Tibial artery (tissue), 4 donors: ENCODE data around the gene KSR1.

Experiments
- DNase-seq, 2 donors: peaks; one replicate each; pipeline ENCODE4 v3.0.0-alpha.2; 2019
- H3K27ac ChIP-seq, 2 donors: fragments of 200-600 bp; sonication (generic) in 1 of 2; 1 replicate in 1 of 2; 2 replicates in 1 of 2; pipeline ENCODE4 v1.5.1; 2018 to 2019; ENCODE audit warnings: mild to moderate bottlenecking in 1 of 2
- H3K27me3 ChIP-seq, 2 donors: fragments of 200-600 bp; sonication (generic) in 1 of 2; one replicate each; pipeline versions ENCODE4 v1.5.1 to v1.6.0; 2016 to 2019
- H3K36me3 ChIP-seq, 3 donors: fragments of 200-600 bp; sonication (generic) in 2 of 3; one replicate each; pipeline ENCODE4 v1.5.1; 2016 to 2019; ENCODE audit warnings: mild to moderate bottlenecking in 2 of 3
- H3K4me1 ChIP-seq, 4 donors: fragments of 200-600 bp; sonication (generic) in 2 of 4; 1 replicate in 3 of 4; 2 replicates in 1 of 4; pipeline ENCODE4 v1.5.1; 2016 to 2019
- H3K4me3 ChIP-seq, 2 donors: fragments of 200-600 bp; sonication (generic) in 1 of 2; 1 replicate in 1 of 2; 2 replicates in 1 of 2; pipeline ENCODE4 v1.5.1; 2018 to 2019; ENCODE audit warnings: mild to moderate bottlenecking in 2 of 2
- H3K9me3 ChIP-seq, 3 donors: fragments of 200-600 bp; sonication (generic) in 1 of 3; one replicate each; pipeline ENCODE4 v1.5.1; 2016 to 2019
- intact Hi-C: fragments of 100-400 bp; cut with DNase I; formaldehyde crosslinking; loops from one replicate; pipeline ENCODE4 v1.15.0; 2023; ENCODE audit warnings: low total_unique reads
- TF ChIP-seq, protein P1 (sequence below), 2 experiments: fragments of 200-600 bp in 1 of 2; fragments of 450-650 bp in 1 of 2; IDR thresholded peaks; one replicate each; pipeline ENCODE4 v1.5.1; 2017 to 2019; ENCODE audit warnings: antibody characterized with exemption in 2 of 2, mild to moderate bottlenecking in 1 of 2, moderate library complexity in 1 of 2

KSR1 gene

DNA sequence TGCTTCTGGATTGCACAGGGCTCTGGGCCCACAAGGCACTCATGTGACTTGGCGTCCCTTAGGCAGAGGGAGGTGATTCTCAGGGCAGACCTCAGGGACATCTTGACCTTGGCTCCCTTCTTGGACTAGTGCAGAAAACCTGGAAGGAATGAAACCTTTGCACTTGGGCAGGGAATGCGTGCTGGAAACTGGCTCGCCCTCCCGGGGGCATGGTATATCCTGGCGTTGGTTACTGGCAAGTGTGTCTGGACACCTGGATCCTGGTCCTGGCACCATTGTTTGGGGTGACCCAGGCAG, 111.3 kb downstream of the KSR1 start:
- H3K36me3 ChIP-seq, result no peaks in the 10 kb centered on the region
- no peak overlapping the region for H3K4me3 ChIP-seq
- no peaks in the 10 kb centered on the region for H3K27me3 ChIP-seq
- H3K9me3 ChIP-seq, result no peaks in the 10 kb centered on the region
- TF ChIP-seq, protein P1, sequence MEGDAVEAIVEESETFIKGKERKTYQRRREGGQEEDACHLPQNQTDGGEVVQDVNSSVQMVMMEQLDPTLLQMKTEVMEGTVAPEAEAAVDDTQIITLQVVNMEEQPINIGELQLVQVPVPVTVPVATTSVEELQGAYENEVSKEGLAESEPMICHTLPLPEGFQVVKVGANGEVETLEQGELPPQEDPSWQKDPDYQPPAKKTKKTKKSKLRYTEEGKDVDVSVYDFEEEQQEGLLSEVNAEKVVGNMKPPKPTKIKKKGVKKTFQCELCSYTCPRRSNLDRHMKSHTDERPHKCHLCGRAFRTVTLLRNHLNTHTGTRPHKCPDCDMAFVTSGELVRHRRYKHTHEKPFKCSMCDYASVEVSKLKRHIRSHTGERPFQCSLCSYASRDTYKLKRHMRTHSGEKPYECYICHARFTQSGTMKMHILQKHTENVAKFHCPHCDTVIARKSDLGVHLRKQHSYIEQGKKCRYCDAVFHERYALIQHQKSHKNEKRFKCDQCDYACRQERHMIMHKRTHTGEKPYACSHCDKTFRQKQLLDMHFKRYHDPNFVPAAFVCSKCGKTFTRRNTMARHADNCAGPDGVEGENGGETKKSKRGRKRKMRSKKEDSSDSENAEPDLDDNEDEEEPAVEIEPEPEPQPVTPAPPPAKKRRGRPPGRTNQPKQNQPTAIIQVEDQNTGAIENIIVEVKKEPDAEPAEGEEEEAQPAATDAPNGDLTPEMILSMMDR (IDR thresholded peaks at IDR 0.05), result no peak
- intact Hi-C loops, result no loop called here
- H3K4me1 ChIP-seq, result no peaks in the 10 kb centered on the region
- H3K27ac ChIP-seq, result no peak overlapping the region
- DNase-seq, result no peak

DNA sequence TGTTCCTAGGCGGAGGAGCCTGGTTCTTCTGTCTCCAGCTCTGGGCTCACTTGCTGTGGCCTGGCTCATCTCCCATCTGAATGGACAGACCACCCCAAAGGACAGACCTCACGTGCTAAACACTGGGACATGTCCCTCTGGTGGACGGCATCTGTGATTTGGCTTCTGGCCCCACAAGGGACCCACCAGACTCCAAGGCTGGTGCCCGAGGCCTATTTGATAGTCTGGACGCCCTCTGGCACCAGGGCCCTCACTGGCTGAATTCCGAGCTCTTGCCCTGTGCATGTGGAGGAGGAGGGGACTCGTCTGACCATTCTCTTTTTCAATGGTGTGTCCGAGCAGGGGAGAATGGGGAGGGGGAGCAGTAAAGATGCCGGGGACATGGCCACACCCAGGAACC, 112.0 kb downstream of the KSR1 start:
- DNase-seq, result no peak
- no peaks in the 10 kb centered on the region for H3K36me3 ChIP-seq
- no peaks in the 10 kb centered on the region for H3K27me3 ChIP-seq
- H3K9me3 ChIP-seq, result no peaks in the 10 kb centered on the region
- TF ChIP-seq, protein P1 (IDR thresholded peaks at IDR 0.05), result no peak
- H3K27ac ChIP-seq, result no peak overlapping the region
- no peak overlapping the region for H3K4me3 ChIP-seq
- intact Hi-C loops, result no loop called here
- H3K4me1 ChIP-seq, result no peaks in the 10 kb centered on the region

GRCh38 chr17:27568811-27569210, 112.6 kb downstream of the KSR1 start:
- no peak overlapping the region for H3K4me3 ChIP-seq
- no peaks in the 10 kb centered on the region for H3K27me3 ChIP-seq
- TF ChIP-seq, protein P1 (IDR thresholded peaks at IDR 0.05), result no peak
- intact Hi-C loops, result no loop called here
- no peaks in the 10 kb centered on the region for H3K36me3 ChIP-seq
- no peaks in the 10 kb centered on the region for H3K9me3 ChIP-seq
- DNase-seq, result no peak
- no peak overlapping the region for H3K27ac ChIP-seq
- no peaks in the 10 kb centered on the region for H3K4me1 ChIP-seq

DNA sequence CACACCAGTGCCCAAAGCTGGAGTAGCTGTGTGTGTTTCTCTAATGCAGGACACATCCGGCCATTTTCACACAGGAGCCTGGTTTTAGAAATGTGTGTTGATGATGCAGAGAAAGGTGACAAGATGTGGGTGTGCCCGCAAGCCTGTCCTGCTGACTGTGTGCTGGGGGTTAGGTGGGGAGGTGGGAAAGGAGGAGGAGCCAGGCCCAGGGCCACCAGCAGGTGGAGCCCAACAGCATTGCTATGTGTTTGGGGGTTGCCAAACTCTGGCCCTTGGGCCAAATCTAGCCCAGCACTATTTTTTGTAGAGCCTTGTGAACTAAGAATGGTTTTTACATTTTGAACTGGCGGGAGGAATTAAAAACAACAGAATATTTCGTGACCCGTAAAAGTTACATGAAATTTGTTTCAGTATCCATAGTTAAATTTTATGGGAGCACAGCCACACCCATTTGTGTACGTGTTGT, 113.0 kb downstream of the KSR1 start:
- TF ChIP-seq, protein P1 (IDR thresholded peaks at IDR 0.05), result peak in 1 of 2 experiments; percentile 27
- Histone ChIP-seq H3K36me3 (no peaks in the 10 kb centered on the region), H3K27me3 (no peaks in the 10 kb centered on the region), H3K27ac (no peak overlapping the region), H3K4me3 (no peak overlapping the region), H3K4me1 (no peaks in the 10 kb centered on the region), H3K9me3 (no peaks in the 10 kb centered on the region)
- DNase-seq, result no peak
- intact Hi-C loops, result no loop called here

- intact Hi-C loops, result no loop called here
- Histone ChIP-seq H3K36me3 (no peaks in the 10 kb centered on the region), H3K9me3 (no peaks in the 10 kb centered on the region), H3K4me3 (no peak overlapping the region), H3K27me3 (no peaks in the 10 kb centered on the region), H3K4me1 (no peaks in the 10 kb centered on the region), H3K27ac (no peak overlapping the region)
- no peak for DNase-seq
- TF ChIP-seq, protein P1 (IDR thresholded peaks at IDR 0.05), result no peak
These were observed 113.8 kb downstream of the KSR1 start for GRCh38 chr17:27569884-27570577.

GRCh38 chr17:27570578-27570914, 114.3 kb downstream of the KSR1 start:
- intact Hi-C loops, result no loop called here
- H3K36me3 ChIP-seq, result no peaks in the 10 kb centered on the region
- H3K27me3 ChIP-seq, result no peaks in the 10 kb centered on the region
- H3K9me3 ChIP-seq, result no peaks in the 10 kb centered on the region
- H3K4me3 ChIP-seq, result no peak overlapping the region
- H3K27ac ChIP-seq, result no peak overlapping the region
- TF ChIP-seq, protein P1 (IDR thresholded peaks at IDR 0.05), result no peak
- no peak for DNase-seq
- H3K4me1 ChIP-seq, result no peaks in the 10 kb centered on the region
